GM19351 (cell line): ENCODE data around the gene EPSTI1.
A peak's percentile ranks its signal among the peaks of the same experiment; 100 is the strongest.
"Not testable (repeated sequence)": the region's sequence is repeated elsewhere in the genome, so short reads cannot be mapped to it uniquely, and the experiment has no call there.

Experiments used
- ATAC-seq: cut with Tn5 transposase; IDR thresholded peaks from one replicate; pipeline ENCODE4 v1.9.1; 2021; ENCODE audit warnings: mild to moderate bottlenecking, moderate library complexity; ENCODE audit not compliant: unreplicated experiment

Gene EPSTI1

DNA sequence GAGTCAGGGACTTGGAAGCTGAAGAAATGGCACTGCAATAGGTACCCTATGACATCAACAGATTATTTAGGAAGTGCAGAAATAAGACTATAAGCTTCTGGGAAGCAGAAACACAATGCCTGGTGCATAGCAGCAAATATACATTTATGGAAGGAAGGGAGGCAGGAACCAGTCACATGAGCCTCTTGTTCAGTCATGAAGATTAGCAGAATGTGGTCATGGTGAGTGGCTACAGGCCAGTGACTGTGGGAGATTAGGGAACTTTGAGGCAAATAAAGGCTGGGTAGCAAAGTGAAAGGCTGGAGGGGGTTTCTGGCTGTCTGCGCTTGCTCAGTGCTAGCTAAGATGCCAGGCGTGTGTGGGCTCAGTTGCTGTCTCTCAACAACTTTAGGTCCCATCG is 96.3 kb downstream of the EPSTI1 start:
- no peak for ATAC-seq

DNA sequence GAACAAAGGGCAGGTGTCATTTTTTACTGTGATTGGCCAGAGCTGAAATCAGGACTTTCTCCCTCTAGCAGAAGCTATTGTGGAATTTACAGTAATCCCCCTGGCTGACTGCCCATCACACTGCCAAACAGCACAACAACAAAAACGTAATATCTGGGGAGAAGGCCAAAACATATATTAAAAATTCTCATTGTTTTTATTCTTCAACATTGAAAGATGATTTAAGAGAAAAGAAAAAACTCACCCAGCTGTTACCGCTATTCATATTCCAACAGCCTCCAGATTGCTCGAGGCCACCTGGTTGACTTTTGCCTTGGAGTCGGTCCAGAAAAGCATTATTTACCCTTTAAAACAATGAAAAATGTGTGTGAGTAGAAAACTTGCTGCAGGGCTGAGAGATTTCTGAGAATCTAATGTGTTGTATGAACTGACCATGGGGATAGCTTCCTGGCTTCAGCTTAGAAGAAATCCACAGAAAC is 97.2 kb downstream of the EPSTI1 start:
- no peak for ATAC-seq

- no peak for ATAC-seq
These were observed 98.8 kb downstream of the EPSTI1 start for GRCh38 chr13:42893214-42893671.

- ATAC-seq: no peak
These were observed 99.3 kb downstream of the EPSTI1 start for GRCh38 chr13:42892760-42893159.

DNA sequence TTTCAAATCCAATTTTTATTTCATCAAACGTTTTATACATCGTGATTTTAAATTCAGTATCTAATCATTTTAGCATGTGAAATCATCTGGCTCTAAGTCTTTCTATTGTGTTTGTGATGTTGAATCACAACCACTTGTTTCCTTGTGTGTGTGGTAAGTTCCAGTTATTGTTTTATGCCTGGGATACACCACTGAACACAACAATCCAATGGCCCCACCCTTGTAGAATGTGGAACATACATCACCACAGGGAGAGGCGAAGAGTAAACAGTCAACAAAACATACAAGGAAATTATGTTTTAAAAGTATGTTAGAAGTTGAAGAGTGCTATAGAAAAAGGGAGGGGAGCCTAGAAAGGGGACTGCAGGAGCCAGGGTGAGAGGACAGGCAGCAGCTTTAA is 100.5 kb downstream of the EPSTI1 start:
- ATAC-seq: no peak

DNA sequence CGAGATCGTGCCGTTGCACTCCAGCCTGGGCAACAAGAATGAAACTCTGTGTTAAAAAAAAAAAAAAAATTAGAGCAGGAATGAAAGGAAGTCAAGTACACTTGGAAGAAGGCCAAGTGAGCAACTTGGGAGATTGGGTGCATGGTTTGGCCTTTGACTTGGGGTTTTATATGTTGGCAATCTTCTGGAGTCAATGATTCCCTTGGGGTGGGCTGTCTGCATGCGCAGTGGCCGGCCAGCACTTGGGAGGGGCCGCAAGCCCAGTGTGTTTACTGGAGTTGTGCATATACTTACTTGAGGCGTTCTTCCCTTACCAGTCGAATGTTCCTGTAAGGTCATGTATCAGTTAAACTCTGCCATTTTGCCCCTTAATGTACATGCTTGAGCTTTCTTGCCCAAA is 106.7 kb downstream of the EPSTI1 start:
- ATAC-seq: no peak

- ATAC-seq: no peak
These were observed 108.1 kb downstream of the EPSTI1 start for GRCh38 chr13:42883771-42884467.

- ATAC-seq: no peak
These were observed 108.9 kb downstream of the EPSTI1 start for GRCh38 chr13:42883142-42883541.

DNA sequence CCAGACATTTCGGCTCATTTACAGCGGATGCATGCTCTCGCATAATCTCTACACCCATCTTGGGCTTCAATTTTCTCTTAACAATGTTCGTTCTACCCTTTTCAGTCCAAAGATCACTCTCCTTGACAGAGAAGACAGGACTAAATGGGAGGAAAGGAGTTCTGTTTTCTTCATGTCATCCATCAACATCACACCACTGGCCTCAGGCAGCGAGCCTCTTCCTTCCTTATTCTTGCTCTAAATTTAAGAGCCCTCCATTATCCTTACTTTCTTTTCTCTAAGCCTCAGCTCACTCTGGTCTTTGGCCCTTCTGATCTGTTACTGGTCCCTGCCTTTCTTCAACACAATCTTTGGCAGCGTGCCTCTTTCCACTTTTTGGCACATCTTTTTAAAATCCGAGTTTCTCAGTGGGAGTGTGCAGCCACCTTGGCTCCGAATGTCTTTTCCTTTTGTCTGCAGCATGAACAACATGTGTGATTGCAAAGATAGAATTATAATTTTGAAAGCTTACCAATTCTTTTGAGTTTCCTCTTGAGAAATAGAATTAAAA is 111.9 kb downstream of the EPSTI1 start:
- ATAC-seq: no peak

DNA sequence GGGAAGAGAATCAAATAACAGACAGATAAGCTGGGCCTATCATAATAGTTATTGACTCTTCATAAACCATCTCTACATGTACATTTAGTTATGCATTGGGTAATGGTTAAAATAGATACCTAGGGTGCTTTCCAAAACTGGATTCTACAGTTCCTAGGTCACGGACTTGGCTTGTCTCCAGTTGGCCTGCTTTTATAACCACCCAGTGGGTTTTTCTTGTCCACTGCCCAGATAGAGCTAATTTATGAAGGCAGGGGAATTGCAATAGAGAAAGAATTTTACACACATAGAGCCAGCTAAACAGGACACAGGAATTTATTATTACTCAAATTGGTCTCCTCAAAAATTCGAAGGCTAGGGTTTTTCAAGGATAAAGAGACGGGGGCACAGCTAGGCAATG is 113.3 kb downstream of the EPSTI1 start:
- ATAC-seq: no peak

- ATAC-seq: no peak
These were observed 115.0 kb downstream of the EPSTI1 start for GRCh38 chr13:42876887-42877545.

- ATAC-seq: peak; percentile 98
These were observed 115.7 kb downstream of the EPSTI1 start for GRCh38 chr13:42876270-42876714.

DNA sequence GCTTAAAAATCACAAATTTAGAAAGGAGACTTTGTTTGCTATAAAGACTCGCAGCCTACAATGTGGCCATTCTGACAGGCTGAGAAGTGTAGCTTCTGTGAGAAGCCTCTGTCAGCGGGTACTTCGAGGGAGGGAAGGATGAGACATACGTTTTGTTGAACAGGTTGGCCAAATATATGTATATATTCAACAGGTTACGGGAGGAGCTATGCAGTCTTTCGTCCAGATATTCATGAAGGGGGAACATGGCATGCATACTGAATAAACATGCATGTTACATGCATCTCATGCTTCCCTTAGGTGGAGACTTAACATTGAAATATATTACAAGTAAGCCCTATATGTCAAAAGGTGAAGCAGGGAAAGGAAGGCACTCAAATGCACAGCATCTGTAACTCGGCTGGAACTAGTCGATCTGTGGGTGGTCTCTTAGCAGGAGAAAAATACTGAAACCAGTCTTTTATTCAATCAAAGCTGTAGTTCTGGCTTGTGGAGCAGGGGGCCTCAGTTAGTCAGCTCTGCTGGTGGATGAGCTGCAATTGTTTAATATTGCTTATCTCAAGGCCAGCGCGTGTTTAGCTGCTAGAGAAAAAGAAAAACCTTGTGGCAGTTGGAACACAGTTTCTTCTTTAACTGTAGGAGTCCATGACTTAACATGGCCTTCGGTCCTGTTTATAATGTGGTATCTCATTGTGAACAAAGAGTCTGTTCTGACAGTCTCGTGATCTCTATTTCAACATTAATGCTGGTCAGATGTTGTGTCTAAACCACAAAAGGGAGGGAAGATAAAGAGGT is 116.4 kb downstream of the EPSTI1 start:
- ATAC-seq: peak; percentile 32

DNA sequence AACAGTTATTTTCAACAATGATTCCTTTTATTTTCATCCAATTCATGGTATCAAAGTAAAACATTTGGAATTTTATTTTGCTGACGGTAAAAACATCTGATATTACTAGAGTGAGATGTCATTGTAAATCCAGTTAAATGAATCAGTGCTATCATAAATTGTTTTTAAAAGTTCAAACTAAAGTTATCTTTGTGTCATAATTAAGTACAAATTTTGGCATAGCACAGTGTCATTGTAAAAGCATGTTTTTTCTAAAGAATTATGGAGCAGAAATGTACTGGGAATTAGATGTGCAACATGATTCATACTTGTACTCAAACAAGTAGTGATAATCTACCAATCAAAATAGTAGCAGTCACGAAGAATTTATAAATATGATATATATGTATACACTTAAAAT is 117.8 kb downstream of the EPSTI1 start:
- ATAC-seq: no peak

- ATAC-seq: no peak
These were observed 119.0 kb downstream of the EPSTI1 start for GRCh38 chr13:42873081-42873480.

DNA sequence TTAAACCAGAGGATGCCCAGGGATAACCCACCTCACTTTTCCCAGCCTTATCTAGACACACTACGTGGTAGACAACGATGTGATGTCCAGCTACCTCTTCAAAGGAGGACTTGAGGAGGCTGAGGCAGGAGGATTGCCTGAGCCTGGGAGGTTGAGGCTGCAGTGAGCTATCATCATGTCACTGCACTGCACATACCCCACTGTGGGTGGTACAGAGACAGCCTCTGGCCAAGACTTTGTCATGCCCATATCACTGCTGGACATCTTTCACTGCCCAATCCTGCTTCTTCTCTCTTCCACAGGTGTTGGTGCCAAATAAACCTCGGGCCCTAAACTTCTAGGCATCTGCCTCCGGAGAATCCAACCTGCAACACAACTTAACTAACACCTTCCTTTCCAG is 124.8 kb downstream of the EPSTI1 start:
- ATAC-seq: no peak

DNA sequence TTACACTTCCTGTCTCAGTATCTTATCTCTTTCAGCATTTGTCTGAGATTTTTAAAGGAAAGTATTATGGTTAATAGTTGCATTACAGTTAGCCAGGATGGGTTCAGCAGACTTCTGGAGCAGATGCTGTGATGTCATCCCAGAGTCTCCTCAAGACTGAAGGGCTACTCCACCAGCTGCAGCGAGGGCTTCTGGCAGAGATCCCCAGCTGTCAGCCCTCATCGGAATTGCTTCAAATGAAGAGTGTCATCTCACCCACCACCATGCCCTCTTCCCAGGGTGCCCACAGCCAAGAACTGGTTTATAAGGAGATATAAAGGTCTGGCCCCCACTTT is 126.3 kb downstream of the EPSTI1 start:
- no peak for ATAC-seq

GRCh38 chr13:42864952-42865767 is 126.9 kb downstream of the EPSTI1 start:
- ATAC-seq: no peak

- not testable (repeated sequence) for ATAC-seq
These were observed 129.7 kb downstream of the EPSTI1 start for GRCh38 chr13:42862370-42862769.

- no peak for ATAC-seq
These were observed 131.6 kb downstream of the EPSTI1 start for GRCh38 chr13:42860485-42860884.

- ATAC-seq: no peak
These were observed 132.3 kb downstream of the EPSTI1 start for GRCh38 chr13:42859760-42860159.
